ENCODE results near the gene CDK5RAP3.
A peak's percentile ranks its signal among the peaks of the same experiment; 100 is the strongest.

- TF ChIP-seq EGR1 (IDR thresholded peaks at IDR 0.05): peak; percentile 10; the same call in 1 of the 2 replicates
- no peak for TF ChIP-seq TAF1 (IDR thresholded peaks at IDR 0.05; ENCODE audit: low read depth)
- no peak for TF ChIP-seq YY1 (IDR thresholded peaks at IDR 0.05; ENCODE audit: low read depth)
- TF ChIP-seq REST (IDR thresholded peaks at IDR 0.05; ENCODE audit: low read depth): no peak
- no peak for TF ChIP-seq TEAD4 (IDR thresholded peaks at IDR 0.05)
- TF ChIP-seq EP300 (IDR thresholded peaks at IDR 0.05; ENCODE audit: borderline replicate concordance): no peak
- TF ChIP-seq TCF12 (IDR thresholded peaks at IDR 0.05; ENCODE audit: low read depth): 0 out of 2 replicates have a peak, but pooled peaks have one; percentile 17
- no peak for TF ChIP-seq MAX (IDR thresholded peaks at IDR 0.05)
- TF ChIP-seq ZBTB7A (IDR thresholded peaks at IDR 0.05; ENCODE audit: low read depth): no peak
- peak; percentile 95 for TF ChIP-seq RAD21 (IDR thresholded peaks at IDR 0.05; ENCODE audit: low read depth)
- no peak for TF ChIP-seq FOXM1 (IDR thresholded peaks at IDR 0.05; ENCODE audit: borderline replicate concordance, low read depth)
- no peak for TF ChIP-seq NFIC (IDR thresholded peaks at IDR 0.05)
- no peak; the same call in 1 of the 2 replicates for TF ChIP-seq CEBPB (IDR thresholded peaks at IDR 0.05)
- TF ChIP-seq CREB1 (IDR thresholded peaks at IDR 0.05; ENCODE audit: low read depth): no peak
These were observed 21.6 kb upstream of the CDK5RAP3 start for GRCh38 chr17:47949197-47949759.
